A673 (cell line): ENCODE measurements around the gene SPATA2L. TPM values are rescaled to one million over a fixed set of nuclear protein-coding genes. Genes with fewer than 3 reads are reported as not detected.

ENCODE experiments used
- BruUV-seq: library from RNA; stranded (reverse); fragments of 400-500 nt; replicated peaks from 2 replicates; lab custom pipeline; 2021; lab: Mats Ljungman, UMichigan
- CTCF ChIA-PET: fragments of 300-600 bp; sonication (Branson Sonifier 250); formaldehyde crosslinking; loops from one replicate; lab custom pipeline; 2022; ENCODE audit warnings: antibody characterized with exemption; lab: Charles Lee
- POLR2A ChIA-PET: fragments of 300-600 bp; sonication (Branson Sonifier 250); formaldehyde crosslinking; loops from one replicate; lab custom pipeline; 2022; ENCODE audit warnings: antibody characterized with exemption; ENCODE audit not compliant: low non-redundant PET; lab: Charles Lee
- DNase-seq: peaks from one replicate; pipeline ENCODE4 v3.0.0-alpha.2; 2015; ENCODE audit warnings: low spot score
- H3K27ac ChIP-seq: fragments of 200-600 bp; sonication (generic); 2 replicates; pipeline ENCODE4 v1.5.1; 2016; ENCODE audit warnings: mixed run types, low read depth, mild to moderate bottlenecking, mixed read lengths, antibody characterized with exemption, low read length; ENCODE audit not compliant: poor library complexity, severe bottlenecking
- H3K27me3 ChIP-seq: fragments of 200-600 bp; sonication (generic); replicated peaks from 2 replicates; pipeline ENCODE4 v1.6.1; 2017; ENCODE audit warnings: mixed run types, low read depth, mild to moderate bottlenecking, mixed read lengths, antibody characterized with exemption, low read length; ENCODE audit not compliant: insufficient read depth, poor library complexity
- H3K36me3 ChIP-seq: fragments of 200-600 bp; sonication (generic); 2 replicates; pipeline ENCODE4 v1.6.1; 2016; ENCODE audit warnings: mixed run types, mild to moderate bottlenecking, mixed read lengths, antibody characterized with exemption, low read length; ENCODE audit not compliant: insufficient read depth, poor library complexity, severe bottlenecking
- H3K4me1 ChIP-seq: fragments of 200-600 bp; sonication (generic); 2 replicates; pipeline ENCODE4 v1.6.1; 2017; ENCODE audit warnings: mixed run types, mild to moderate bottlenecking, mixed read lengths, antibody characterized with exemption, low read length; ENCODE audit not compliant: insufficient read depth, poor library complexity, severe bottlenecking
- H3K4me3 ChIP-seq: fragments of 200-600 bp; sonication (generic); 2 replicates; pipeline ENCODE4 v1.5.1; 2016; ENCODE audit warnings: low read depth, mixed run types, mild to moderate bottlenecking, mixed read lengths, low read length; ENCODE audit not compliant: poor library complexity, severe bottlenecking
- H3K9me3 ChIP-seq: fragments of 200-600 bp; sonication (generic); 2 replicates; pipeline ENCODE4 v1.6.1; 2016; ENCODE audit warnings: mixed run types, low read depth, mild to moderate bottlenecking, mixed read lengths, antibody characterized with exemption, low read length; ENCODE audit not compliant: poor library complexity, severe bottlenecking
- CTCF ChIP-seq: fragments of 300-800, 200-600 bp; sonication (generic); conservative IDR thresholded peaks from 2 replicates; pipeline ENCODE4 v1.5.1; 2017; ENCODE audit warnings: low read depth, mild to moderate bottlenecking, antibody characterized with exemption, low read length, moderate library complexity, mixed read lengths
- EZH2 ChIP-seq: fragments of 200-600 bp; sonication (generic); IDR thresholded peaks from 2 replicates; pipeline ENCODE4 v1.6.1; 2017; ENCODE audit warnings: borderline replicate concordance, low read depth, mild to moderate bottlenecking, mixed read lengths, antibody characterized with exemption, low read length; ENCODE audit not compliant: poor library complexity, severe bottlenecking
- intact Hi-C: fragments of 100-400 bp; cut with micrococcal nuclease; formaldehyde crosslinking; loops from one replicate; pipeline ENCODE4 v1.10.0; 2022; ENCODE audit not compliant: unreplicated experiment
- total RNA-seq: library from RNA; stranded (reverse); gene quantifications from 2 replicates; pipeline ENCODE4 v1.2.3, GENCODE V29; 2021

Gene SPATA2L
- total RNA-seq, 1 experiment from 2014 or later = 19.1 TPM

- Histone ChIP-seq H3K9me3 (no peaks in the 10 kb centered on the region), H3K4me1 (no peaks in the 10 kb centered on the region), H3K27ac (peak overlapping the region; percentile 5), H3K4me3 (no peak overlapping the region), H3K36me3 (peaks cover 87% of the 10 kb centered on the region), H3K27me3 (no peaks in the 10 kb centered on the region)
- DNase-seq = no peak
- intact Hi-C loops = no loop called here
- no TSS peak for BruUV-seq
- ChIA-PET POLR2A (interaction anchor here (0.6 kb wide), 1 partner anchor 248 kb away, joined by 3 read pairs; no protein-coding TSS in a partner anchor), CTCF (no interaction called here)
- TF ChIP-seq EZH2 (no peak), CTCF (no peak)
Measured at GRCh38 chr16:89733322-89733721, 31.8 kb upstream of the SPATA2L start.

- POLR2A ChIA-PET = no interaction called here
- H3K36me3 ChIP-seq = peaks cover 85% of the 10 kb centered on the region
- intact Hi-C loops = no loop called here
- TF ChIP-seq CTCF (no peak), EZH2 (no peak)
- H3K27ac ChIP-seq = peak overlapping the region; percentile 5
- no peak for DNase-seq
- no peak overlapping the region for H3K4me3 ChIP-seq
- CTCF ChIA-PET = no interaction called here
- no peaks in the 10 kb centered on the region for H3K27me3 ChIP-seq
- no peaks in the 10 kb centered on the region for H3K4me1 ChIP-seq
- no TSS peak for BruUV-seq
- no peaks in the 10 kb centered on the region for H3K9me3 ChIP-seq
Measured at GRCh38 chr16:89732918-89733242, 31.4 kb upstream of the SPATA2L start.

- POLR2A ChIA-PET = no interaction called here
- no peaks in the 10 kb centered on the region for H3K27me3 ChIP-seq
- BruUV-seq = no TSS peak
- H3K27ac ChIP-seq = no peak overlapping the region
- H3K4me3 ChIP-seq = no peak overlapping the region
- TF ChIP-seq EZH2 (no peak), CTCF (no peak)
- CTCF ChIA-PET = no interaction called here
- no peaks in the 10 kb centered on the region for H3K4me1 ChIP-seq
- DNase-seq = no peak
- no peaks in the 10 kb centered on the region for H3K9me3 ChIP-seq
- intact Hi-C loops = no loop called here
- H3K36me3 ChIP-seq = peaks cover 85% of the 10 kb centered on the region
Measured at GRCh38 chr16:89732142-89732917, 30.8 kb upstream of the SPATA2L start.
